GM15510 (cell line): ENCODE measurements around the gene FOCAD.

Experiments used
- POLR2A ChIP-seq: IDR thresholded peaks from 3 replicates; pipeline ENCODE4 v1.6.1; 2011; ENCODE audit warnings: borderline replicate concordance; ENCODE audit not compliant: insufficient read length; ENCODE audit errors: extremely low read depth

FOCAD gene

DNA sequence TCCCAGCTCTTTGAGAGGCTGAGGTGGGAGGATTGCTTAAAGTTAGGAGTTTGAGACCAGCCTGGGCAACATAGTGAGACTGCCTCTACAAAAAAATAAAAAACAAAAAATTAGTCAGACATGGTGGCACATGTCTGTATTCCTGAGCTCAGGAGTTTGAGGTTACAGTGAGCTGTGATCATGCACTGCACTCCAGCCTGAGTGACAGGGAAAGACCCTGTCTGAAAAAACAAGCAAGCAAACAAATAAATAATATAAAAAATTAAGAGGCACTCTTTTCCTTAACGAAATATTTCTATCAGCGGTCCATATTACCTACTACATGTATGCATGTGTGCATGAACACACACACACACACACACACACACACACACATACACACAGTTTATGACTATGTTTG is 20.9 kb upstream of the FOCAD start:
- TF ChIP-seq POLR2A: no peak

GRCh38 chr9:20664501-20664900 is 19.6 kb upstream of the FOCAD start:
- no peak for TF ChIP-seq POLR2A

DNA sequence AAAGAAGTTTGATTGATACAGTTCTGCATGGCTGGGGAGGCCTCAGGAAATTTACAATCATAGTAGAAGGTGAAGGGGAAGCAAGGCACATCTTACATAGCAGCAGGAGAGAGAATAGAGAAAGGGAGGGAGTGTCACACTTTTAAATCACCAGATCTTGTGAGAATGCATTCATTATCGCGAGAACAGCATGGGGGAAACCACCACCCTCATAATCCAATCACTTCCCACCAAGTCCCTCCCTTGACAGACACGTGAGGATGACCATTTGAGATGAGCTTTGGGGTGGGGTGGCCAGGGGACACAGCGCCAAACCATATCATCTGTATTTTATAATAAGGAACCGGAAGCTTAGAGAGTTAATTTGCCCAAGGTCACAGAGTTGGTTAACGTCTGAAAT is 13.7 kb upstream of the FOCAD start:
- TF ChIP-seq POLR2A: no peak

- no peak for TF ChIP-seq POLR2A
Measured at GRCh38 chr9:20671635-20672034, 12.4 kb upstream of the FOCAD start.

DNA sequence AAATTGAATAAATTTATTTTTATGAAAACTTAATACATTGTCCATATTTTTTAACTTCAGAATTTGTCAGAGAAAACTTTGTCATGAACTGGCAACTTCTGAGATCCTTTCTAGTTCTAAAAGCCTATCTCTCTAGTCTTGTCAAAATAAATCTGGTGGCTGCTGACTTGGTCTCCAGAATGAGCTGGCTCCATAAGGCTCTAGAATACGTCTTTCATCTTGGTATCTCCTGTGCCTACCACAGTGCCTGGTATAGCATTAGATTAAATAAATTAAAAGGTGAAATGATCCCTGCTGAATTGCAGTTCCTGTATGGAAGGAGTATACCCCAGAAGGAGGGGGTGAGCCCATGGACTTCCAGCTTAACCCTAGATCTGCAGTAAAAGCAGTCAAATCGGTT is 2.6 kb upstream of the FOCAD start:
- no peak for TF ChIP-seq POLR2A

DNA sequence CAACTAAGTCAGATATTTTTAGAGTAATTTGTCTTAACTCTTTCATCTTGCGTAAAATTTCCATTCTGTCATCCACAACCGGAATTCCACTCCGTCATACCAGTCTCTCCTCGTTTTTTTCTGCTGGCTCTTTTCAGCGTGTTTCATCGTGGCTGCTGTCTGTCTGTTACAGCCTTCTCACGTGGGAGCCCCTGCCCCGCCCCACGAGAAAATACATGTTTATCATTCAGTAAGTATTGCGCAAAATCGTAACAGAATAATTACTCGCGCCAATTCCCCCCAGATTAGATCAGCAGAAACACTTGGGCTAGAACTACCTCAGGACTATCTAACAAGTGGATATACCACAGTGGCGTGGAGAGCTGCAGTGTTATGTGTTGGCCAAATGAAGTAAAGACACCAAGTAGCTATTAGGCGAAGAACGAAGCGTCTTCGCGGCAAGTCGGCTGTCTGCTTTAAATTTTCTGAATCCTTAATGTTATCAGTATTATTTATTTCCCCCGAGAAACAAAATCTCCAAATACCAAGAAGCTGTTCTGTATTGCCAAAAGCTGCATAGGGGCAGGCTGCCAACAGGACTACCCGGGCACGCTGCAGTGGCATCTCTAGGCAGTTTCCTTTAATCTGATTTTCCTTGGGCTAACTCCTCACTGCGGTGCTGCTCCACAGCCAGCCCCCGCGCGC is 566 bp upstream of the FOCAD start:
- no peak for TF ChIP-seq POLR2A

DNA sequence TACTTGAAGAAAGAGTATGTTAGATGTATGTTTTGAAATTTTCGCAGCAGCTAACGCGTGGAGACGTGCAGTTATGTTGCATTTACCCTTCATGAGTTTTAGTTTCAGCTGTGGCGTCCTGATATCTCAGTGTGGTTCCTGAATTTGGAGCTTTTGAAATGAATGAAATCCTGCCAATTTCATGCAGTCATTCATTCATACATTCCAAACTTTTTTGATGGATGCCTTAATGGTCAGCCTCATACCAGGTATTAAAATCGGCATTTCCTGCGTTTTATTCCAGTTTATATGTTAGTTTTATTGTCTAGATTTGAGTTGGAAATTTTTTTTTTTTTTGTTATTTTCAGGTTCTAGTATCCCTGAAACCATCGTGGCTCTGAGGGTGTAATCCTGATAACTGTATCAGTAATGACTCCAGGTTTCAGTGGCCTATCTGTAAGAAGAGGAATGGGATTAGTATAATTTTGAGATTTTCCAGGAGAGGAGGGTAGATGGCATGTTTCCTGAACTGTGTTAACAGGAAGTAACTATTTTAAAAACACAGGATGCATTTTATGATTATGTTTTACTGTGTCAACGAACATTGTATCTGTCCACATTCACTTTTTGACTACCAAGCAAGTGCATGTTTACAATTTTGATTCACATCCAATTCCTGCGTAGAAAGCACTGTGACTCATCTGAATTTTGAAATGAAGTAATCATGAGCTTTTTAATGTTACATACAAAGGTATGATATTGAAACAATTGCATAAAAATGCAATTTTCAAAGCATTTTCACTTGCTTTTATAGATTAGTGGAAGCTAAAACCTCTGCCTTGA is 1.0 kb downstream of the FOCAD start:
- TF ChIP-seq POLR2A: no peak

GRCh38 chr9:20685769-20686168 is 1.7 kb downstream of the FOCAD start:
- TF ChIP-seq POLR2A: no peak

DNA sequence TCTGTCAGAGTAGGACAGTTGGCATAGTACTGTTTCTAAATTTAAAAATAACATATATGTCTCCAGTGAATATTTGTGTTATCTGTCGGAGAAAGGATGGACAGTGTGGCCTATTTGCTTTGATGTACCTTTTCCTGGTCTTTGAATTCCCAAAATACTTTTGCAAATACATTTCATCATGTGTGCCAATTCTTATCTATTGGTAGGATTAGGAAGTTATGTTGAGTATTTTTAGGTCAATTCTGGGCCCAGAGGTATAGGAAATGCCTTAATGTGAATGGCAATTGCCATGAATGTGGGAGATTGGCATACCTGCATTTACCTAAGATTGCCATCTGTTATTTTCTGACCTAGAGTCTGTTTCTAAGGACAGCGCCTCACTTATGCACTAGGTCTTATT is 5.8 kb downstream of the FOCAD start:
- no peak for TF ChIP-seq POLR2A

DNA sequence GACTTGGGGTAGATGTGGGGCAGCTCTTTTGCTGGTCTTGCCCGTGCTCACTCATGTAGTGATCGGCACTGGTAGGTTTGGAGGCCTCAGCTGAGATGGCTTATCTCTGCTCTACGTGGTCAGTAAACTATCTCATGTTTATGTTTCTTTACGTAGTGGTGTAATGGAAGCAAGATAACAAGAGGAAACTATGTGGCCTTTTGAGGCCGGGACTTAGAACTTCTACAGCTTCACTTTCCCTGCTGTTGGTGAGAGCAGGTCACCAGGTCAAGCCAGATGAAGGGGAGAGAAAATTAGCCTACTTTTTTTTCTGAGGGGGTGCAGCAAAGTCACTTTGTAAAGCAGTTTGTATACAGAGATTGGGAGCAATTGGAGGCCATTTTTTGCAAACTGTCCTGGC is 8.5 kb downstream of the FOCAD start:
- TF ChIP-seq POLR2A: no peak

GRCh38 chr9:20693068-20693467 is 9.0 kb downstream of the FOCAD start:
- TF ChIP-seq POLR2A: no peak

GRCh38 chr9:20694248-20694647 is 10.2 kb downstream of the FOCAD start:
- no peak for TF ChIP-seq POLR2A

DNA sequence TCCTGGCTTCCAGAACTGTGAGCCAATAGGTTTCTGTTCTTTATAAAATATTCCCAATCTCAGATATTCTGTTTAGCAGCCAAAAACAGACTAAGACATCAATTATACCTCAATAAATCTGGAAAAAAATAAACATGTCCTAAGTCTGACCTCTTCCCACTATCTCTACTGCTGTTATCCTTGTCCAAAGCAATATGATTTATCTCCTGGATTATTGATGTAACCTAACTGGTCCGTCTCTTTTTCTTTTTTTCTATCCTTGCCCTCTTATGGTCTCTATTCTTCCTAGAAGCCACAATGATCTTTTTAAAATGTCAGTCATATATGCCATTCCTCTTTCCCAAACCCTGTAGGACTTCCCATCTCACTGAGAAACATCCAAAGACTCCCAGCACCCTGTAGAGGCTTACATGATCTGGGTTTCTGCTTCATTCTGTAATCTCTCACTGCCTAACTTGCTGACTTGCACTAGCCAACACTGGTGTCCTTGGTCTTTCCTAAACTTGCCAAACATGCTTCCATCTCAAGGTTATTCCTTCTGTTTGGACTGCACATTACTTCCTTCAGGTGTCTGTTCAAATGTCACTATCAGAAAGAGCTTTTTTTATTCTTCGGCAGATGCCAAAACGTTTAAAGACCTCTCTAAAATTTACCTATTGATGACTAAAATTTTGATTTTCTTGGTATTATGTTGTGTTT is 13.1 kb downstream of the FOCAD start:
- TF ChIP-seq POLR2A: no peak

DNA sequence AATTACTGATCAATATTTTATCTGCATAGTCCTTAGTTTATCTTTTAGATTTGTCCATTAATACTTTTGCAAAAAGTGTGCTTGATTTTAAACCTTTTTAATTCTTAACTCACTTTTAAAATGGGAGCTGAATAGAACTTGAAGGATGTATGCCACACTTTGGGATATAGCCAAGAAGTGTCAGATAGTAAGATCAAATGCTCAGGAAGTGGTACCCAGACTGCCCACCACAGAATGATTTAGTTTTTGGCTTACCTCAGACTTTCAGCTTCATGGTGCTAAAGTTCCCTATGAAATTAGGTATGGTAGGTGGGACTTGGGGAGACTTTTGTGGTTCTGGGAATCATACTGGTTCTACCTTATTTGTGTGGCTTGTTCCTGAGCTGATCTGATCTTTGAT is 14.7 kb downstream of the FOCAD start:
- TF ChIP-seq POLR2A: no peak

DNA sequence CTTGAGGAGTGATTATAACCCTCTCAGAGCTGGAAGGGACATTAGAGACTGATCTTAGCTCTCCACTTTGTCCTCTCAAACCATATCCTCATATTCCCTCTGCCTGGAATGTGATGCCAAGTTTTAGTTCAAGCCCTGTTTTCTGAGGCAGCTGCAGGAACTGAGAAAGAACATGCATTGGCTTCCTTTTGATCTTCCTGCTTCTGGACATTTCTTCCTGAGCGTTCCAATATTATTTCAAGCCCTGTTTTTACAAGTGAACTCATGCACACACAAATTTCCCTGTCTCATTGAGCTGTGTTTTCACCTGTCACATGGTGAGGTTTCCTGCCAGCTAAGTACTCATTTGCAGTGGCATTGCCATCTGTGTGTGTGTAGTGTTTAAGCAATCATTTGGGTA is 17.0 kb downstream of the FOCAD start:
- no peak for TF ChIP-seq POLR2A
